ENCODE results near the gene KCNAB2. TPM values are rescaled to one million over a fixed set of nuclear protein-coding genes. Genes with fewer than 3 reads are reported as not detected.

The KCNAB2 gene
- total RNA-seq, 1 donor from 2014 or later = 2.7 TPM

DNA sequence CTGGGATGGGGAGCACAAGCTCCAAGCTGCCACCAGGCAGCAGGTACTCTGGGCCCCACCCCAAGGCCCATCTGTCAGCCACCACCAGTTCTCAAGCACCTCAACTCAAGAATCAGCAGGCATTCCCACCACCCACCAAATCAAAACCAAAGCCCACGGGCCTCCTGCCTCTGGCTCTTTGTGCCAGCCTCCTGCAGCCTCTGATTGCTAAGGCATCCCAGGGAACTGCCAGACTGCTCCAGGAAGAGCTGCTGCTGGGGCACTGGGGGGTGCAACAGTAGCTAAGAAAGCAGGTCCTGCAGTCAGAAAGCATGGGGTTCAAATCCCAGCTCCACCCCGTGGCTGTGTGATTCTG, 99.7 kb downstream of the KCNAB2 start:
- H3K36me3 ChIP-seq (ENCODE audit: control insufficient read depth, insufficient read depth, low read length) = no peaks in the 10 kb centered on the region
- DNase-seq (ENCODE audit: low read depth) = no peak
- peaks cover 48% of the 10 kb centered on the region for H3K27me3 ChIP-seq (ENCODE audit: control insufficient read depth, insufficient read depth, low read length)
- no peak overlapping the region for H3K4me3 ChIP-seq (ENCODE audit: low read depth, low read length)
- TF ChIP-seq, protein P1, sequence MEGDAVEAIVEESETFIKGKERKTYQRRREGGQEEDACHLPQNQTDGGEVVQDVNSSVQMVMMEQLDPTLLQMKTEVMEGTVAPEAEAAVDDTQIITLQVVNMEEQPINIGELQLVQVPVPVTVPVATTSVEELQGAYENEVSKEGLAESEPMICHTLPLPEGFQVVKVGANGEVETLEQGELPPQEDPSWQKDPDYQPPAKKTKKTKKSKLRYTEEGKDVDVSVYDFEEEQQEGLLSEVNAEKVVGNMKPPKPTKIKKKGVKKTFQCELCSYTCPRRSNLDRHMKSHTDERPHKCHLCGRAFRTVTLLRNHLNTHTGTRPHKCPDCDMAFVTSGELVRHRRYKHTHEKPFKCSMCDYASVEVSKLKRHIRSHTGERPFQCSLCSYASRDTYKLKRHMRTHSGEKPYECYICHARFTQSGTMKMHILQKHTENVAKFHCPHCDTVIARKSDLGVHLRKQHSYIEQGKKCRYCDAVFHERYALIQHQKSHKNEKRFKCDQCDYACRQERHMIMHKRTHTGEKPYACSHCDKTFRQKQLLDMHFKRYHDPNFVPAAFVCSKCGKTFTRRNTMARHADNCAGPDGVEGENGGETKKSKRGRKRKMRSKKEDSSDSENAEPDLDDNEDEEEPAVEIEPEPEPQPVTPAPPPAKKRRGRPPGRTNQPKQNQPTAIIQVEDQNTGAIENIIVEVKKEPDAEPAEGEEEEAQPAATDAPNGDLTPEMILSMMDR (IDR thresholded peaks at IDR 0.05; ENCODE audit: insufficient read depth, low read length, poor library complexity, severe bottlenecking) = no peak

DNA sequence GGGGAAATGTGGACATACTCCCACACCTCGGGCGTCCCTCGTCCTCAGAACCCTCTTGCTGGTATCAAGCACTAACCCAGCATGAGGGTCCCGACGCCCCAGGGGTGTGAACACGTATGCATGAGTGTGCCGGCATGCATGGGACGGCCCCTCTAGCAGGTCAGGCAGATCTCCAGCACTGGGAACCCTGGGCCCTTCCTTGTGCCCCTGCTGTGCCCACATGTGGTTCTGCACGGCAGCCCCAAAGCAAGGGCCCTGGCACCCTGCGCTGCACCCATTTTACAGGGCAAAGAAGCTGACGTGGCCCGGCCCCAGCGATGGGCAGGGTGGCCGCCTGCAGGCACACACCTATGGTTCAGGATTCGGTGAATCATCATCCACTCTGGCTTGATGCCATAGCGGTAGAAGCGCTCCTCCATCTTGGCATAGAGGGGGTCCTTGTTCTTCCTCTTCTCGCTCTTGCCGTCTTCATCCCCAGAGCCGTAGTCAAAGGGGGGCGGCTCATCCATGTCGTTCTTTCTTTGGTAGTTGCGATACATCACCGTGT, 100.2 kb downstream of the KCNAB2 start:
- peaks cover 48% of the 10 kb centered on the region for H3K27me3 ChIP-seq (ENCODE audit: control insufficient read depth, insufficient read depth, low read length)
- H3K36me3 ChIP-seq (ENCODE audit: control insufficient read depth, insufficient read depth, low read length) = no peaks in the 10 kb centered on the region
- no peak overlapping the region for H3K4me3 ChIP-seq (ENCODE audit: low read depth, low read length)
- TF ChIP-seq, protein P1 (IDR thresholded peaks at IDR 0.05; ENCODE audit: insufficient read depth, low read length, poor library complexity, severe bottlenecking) = no peak
- no peak for DNase-seq (ENCODE audit: low read depth)

DNA sequence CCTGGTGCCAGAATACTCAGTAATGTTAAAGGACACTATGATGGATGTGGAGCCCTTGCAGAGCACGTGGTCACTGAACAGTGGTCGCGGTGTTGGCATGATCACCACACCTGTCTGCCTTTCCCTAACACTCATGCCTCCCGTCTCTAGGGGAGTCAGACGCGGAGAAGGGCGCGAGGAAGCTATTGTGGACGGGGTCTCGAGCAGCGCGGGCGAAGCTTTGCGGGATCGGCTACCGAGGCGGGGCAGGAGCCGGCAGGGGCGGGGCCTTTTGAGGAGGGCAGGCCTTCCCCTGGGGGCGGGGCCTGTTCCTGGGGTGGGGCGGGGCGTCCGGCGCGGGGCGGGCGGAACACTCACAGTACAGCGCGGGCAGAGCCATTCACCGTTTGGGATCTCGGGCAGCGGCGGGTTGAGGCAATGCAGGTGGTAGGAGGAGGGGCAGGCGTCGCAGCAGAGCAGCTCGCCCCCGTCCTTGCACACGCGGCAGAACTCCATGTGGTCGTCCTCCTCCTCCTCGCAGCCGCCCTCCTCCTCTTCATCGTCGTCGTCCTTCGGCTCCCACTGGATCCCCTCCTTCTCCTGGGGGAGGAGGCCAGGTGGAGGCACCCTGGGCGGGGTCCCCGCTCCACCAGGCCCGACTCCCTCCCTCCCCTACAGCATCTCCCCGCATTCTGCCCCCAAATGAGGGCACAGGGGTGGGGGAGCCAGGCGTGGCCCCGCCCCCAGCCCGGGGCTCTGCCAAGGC, 103.0 kb downstream of the KCNAB2 start:
- peaks cover 50% of the 10 kb centered on the region for H3K27me3 ChIP-seq (ENCODE audit: control insufficient read depth, insufficient read depth, low read length)
- no peak for DNase-seq (ENCODE audit: low read depth)
- TF ChIP-seq, protein P1 (IDR thresholded peaks at IDR 0.05; ENCODE audit: insufficient read depth, low read length, poor library complexity, severe bottlenecking) = no peak
- H3K36me3 ChIP-seq (ENCODE audit: control insufficient read depth, insufficient read depth, low read length) = no peaks in the 10 kb centered on the region
- no peak overlapping the region for H3K4me3 ChIP-seq (ENCODE audit: low read depth, low read length)

DNA sequence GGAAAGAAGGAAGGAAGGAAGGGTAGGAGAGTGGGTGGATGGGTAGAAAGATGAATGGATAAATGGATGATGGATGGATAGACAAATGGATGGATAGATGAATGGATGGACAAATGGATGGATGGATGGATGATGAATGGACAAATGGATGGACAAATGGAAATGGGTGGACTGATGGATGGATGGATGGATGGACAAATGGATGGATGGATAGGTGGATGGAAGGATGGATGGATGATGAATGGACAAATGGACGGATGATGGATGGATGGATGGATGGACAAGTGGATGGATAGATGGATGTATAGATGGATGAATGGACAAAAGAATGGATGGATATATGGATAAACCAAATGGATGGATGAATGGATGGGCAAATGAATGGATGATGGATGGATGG, 103.9 kb downstream of the KCNAB2 start:
- no peak for DNase-seq (ENCODE audit: low read depth)
- TF ChIP-seq, protein P1 (IDR thresholded peaks at IDR 0.05; ENCODE audit: insufficient read depth, low read length, poor library complexity, severe bottlenecking) = no peak
- Histone ChIP-seq H3K27me3 (ENCODE audit: control insufficient read depth, insufficient read depth, low read length) (peaks cover 43% of the 10 kb centered on the region), H3K36me3 (ENCODE audit: control insufficient read depth, insufficient read depth, low read length) (no peaks in the 10 kb centered on the region), H3K4me3 (ENCODE audit: low read depth, low read length) (no peak overlapping the region)

DNA sequence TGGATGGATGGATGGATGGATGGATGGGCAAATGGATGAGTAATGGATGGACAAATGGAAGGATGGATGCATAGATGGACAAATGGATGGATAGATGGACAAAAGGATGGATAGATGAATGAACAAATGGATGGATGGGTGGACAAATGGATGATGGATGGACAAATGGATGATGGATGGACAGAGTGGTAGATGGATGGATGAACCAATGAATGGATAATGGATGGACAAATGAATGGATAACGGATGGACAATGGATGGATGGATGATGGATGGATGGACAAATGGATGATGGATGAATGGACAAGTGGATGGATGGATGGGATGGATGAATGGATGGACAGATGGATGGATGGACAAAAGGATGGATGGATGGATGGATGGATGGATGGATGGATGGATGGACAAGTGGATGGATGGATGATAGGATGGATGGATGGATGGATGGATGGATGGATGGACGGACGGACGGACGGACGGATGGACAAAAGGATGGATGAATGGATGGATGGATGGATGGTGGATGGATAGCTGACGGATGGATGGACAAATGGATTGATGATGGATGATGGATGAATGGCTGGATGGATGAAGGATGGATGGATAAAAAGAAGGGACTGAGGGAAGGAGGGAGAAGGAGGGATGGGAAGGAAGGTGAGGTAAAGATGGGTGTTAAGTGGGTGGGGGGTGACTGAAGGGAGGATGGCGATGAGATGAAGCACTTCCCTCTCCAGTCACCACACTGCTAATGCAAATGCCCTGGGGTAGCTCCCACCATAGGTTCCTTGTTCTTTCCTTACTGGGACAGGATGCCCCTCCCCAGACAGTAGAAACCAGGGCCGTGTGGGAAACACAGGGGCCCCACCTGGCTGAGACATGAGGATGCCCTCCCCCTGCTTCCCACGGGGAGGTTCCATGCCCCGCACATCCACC, 104.6 kb downstream of the KCNAB2 start:
- H3K4me3 ChIP-seq (ENCODE audit: low read depth, low read length) = no peak overlapping the region
- no peak for DNase-seq (ENCODE audit: low read depth)

More for the DNA sequence above, 104.6 kb downstream of the KCNAB2 start:
- TF ChIP-seq, protein P1 (IDR thresholded peaks at IDR 0.05; ENCODE audit: insufficient read depth, low read length, poor library complexity, severe bottlenecking) = no peak
- peaks cover 36% of the 10 kb centered on the region for H3K27me3 ChIP-seq (ENCODE audit: control insufficient read depth, insufficient read depth, low read length)
- H3K36me3 ChIP-seq (ENCODE audit: control insufficient read depth, insufficient read depth, low read length) = no peaks in the 10 kb centered on the region

Other genes with a start within 250 kb of the KCNAB2 start
- 6.6 TPM in 2 replicates for gene NPHP4, start 53.5 kb upstream of the KCNAB2 start, total RNA-seq
- under 0.01 and 0.08 TPM in 2 replicates for gene CHD5, start 134.4 kb downstream of the KCNAB2 start, total RNA-seq
- 193 and 205 TPM in 2 replicates for gene RPL22, start 153.7 kb downstream of the KCNAB2 start, total RNA-seq
- gene RNF207, start 160.2 kb downstream of the KCNAB2 start, total RNA-seq = 20.1 and 32.0 TPM in 2 replicates
- gene ICMT, start 190.1 kb downstream of the KCNAB2 start, total RNA-seq = 67.1 and 68.0 TPM in 2 replicates
- gene HES3, start 198.3 kb downstream of the KCNAB2 start, total RNA-seq = not detected in 2 replicates
- gene GPR153, start 215.2 kb downstream of the KCNAB2 start, total RNA-seq = 11.4 and 12.3 TPM in 2 replicates